ENCODE results near the gene B4GALNT4.
"Not testable (repeated sequence)": the region's sequence is repeated elsewhere in the genome, so short reads cannot be mapped to it uniquely, and the experiment has no call there.

B4GALNT4 gene

GRCh38 chr11:369336-370018, at the start of gene B4GALNT4:
Gene B4GALNT4 (plus strand): TSS chr11:369499. CDS start chr11:369804, 305 bp downstream.
- DNase-seq, result peak; percentile 16

GRCh38 chr11:319888-320273, 49.4 kb upstream of the B4GALNT4 start:
- DNase-seq, result not testable (repeated sequence)

- DNase-seq, result no peak
Measured at GRCh38 chr11:324156-324555, 45.1 kb upstream of the B4GALNT4 start.

- DNase-seq, result not testable (repeated sequence)
Measured at GRCh38 chr11:324593-325517, 44.4 kb upstream of the B4GALNT4 start.

- no peak for DNase-seq
Measured at GRCh38 chr11:325796-326591, 43.3 kb upstream of the B4GALNT4 start.

- DNase-seq, result no peak
Measured at GRCh38 chr11:326592-326841, 42.8 kb upstream of the B4GALNT4 start.

GRCh38 chr11:326842-327580, 42.3 kb upstream of the B4GALNT4 start:
- DNase-seq, result no peak

GRCh38 chr11:327581-327923, 41.7 kb upstream of the B4GALNT4 start:
- no peak for DNase-seq

GRCh38 chr11:328012-328411, 41.3 kb upstream of the B4GALNT4 start:
- DNase-seq, result no peak

- DNase-seq, result not testable (repeated sequence)
Measured at GRCh38 chr11:328516-329100, 40.7 kb upstream of the B4GALNT4 start.

- DNase-seq, result no peak
Measured at GRCh38 chr11:329886-330253, 39.4 kb upstream of the B4GALNT4 start.

- no peak for DNase-seq
Measured at GRCh38 chr11:330307-330693, 39.0 kb upstream of the B4GALNT4 start.

- no peak for DNase-seq
Measured at GRCh38 chr11:330694-331357, 38.5 kb upstream of the B4GALNT4 start.

- DNase-seq, result no peak
Measured at GRCh38 chr11:331358-332060, 37.8 kb upstream of the B4GALNT4 start.

GRCh38 chr11:332651-333480, 36.4 kb upstream of the B4GALNT4 start:
- no peak for DNase-seq

- DNase-seq, result not testable (repeated sequence)
Measured at GRCh38 chr11:333616-334263, 35.6 kb upstream of the B4GALNT4 start.

- DNase-seq, result no peak
Measured at GRCh38 chr11:334264-334994, 34.9 kb upstream of the B4GALNT4 start.

- no peak for DNase-seq
Measured at GRCh38 chr11:335779-336658, 33.3 kb upstream of the B4GALNT4 start.

All from amniotic stem cell (primary cell).